CD4-positive, alpha-beta T cell treated with Interleukin-10 for 1 hour (primary cell): ENCODE measurements around the gene PAX6.
"Not testable (repeated sequence)": the region's sequence is repeated elsewhere in the genome, so short reads cannot be mapped to it uniquely, and the experiment has no call there.

Source experiments
- DNase-seq: peaks from one replicate; pipeline ENCODE4 v3.0.0-alpha.2; 2020

The PAX6 gene

GRCh38 chr11:31763296-31763695 lies 47.8 kb downstream of the PAX6 start:
- no peak for DNase-seq

DNA sequence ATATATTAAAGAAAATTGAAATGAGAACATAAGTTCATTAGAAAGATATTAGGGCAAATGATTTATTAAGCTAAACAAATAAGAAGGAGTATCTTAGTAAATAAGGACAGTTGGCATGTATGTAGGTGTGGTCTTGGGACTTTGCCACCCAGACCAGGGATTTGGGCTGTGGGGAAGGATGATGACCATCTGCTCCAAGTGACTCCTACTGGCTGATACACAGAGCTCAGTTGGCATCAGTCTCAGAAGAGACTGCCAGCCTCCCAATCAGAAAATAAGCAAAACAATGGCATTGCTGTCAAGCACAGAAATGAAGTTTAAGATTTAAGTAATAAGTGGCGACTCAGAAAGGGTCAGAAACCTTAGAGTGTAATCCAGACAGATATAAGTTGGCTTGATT lies 49.5 kb downstream of the PAX6 start:
- no peak for DNase-seq

- DNase-seq: no peak
Measured at GRCh38 chr11:31757260-31757835, 53.8 kb downstream of the PAX6 start.

- no peak for DNase-seq
Measured at GRCh38 chr11:31747581-31747980, 63.5 kb downstream of the PAX6 start.

DNA sequence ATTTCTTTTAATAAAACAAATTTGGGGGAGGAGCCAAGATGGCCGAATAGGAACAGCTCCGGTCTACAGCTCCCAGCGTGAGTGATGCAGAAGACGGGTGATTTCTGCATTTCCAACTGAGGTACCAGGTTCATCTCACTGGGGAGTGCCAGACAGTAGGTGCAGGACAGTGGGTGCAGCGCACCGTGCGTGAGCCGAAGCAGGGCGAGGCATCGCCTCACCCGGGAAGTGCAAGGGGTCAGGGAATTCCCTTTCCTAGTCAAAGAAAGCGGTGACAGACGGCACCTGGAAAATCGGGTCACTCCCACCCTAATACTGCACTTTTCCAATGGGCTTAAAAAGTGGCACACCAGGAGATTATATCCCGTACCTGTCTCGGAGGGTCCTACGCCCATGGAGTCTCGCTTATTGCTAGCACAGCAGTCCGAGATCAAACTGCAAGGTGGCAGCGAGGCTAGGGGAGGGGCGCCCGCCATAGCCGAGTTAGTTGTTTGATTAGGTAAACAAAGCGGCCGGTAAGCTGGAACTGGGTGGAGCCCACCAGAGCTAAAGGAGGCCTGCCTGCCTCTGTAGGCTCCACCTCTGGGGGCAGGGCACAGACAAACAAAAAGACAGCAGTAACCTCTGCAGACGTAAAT lies 70.3 kb downstream of the PAX6 start:
- DNase-seq: not testable (repeated sequence)

- no peak for DNase-seq
Measured at GRCh38 chr11:31740131-31740530, 71.0 kb downstream of the PAX6 start.
